Liver (tissue), 3 donors: ENCODE data around the gene IQGAP2.

Experiments used
- JUND ChIP-seq, 2 donors: IDR thresholded peaks; 2 replicates each; pipeline ENCODE4 v1.6.1; 2016; ENCODE audit warnings: antibody characterized with exemption in 2 of 2
- RAD21 ChIP-seq, 2 donors: IDR thresholded peaks; 2 replicates each; pipeline ENCODE4 v1.6.1; 2016; ENCODE audit warnings: antibody characterized with exemption in 2 of 2, mild to moderate bottlenecking in 2 of 2
- TAF1 ChIP-seq: conservative IDR thresholded peaks from 2 replicates; pipeline ENCODE4 v1.6.1; 2016; ENCODE audit warnings: antibody characterized with exemption, mild to moderate bottlenecking
- TF ChIP-seq, protein P1 (sequence below): fragments of 150-350 bp; IDR thresholded peaks from 2 replicates; pipeline ENCODE4 v1.5.1; 2017; ENCODE audit warnings: improper control_type of control experiment, low read depth, low read length; ENCODE audit not compliant: missing input control
- TF ChIP-seq, protein P2 (sequence below): IDR thresholded peaks from 2 replicates; pipeline ENCODE4 v1.6.1; 2016; ENCODE audit warnings: antibody characterized with exemption
- donor health status: healthy.
- donor health status: healthy.

DNA sequence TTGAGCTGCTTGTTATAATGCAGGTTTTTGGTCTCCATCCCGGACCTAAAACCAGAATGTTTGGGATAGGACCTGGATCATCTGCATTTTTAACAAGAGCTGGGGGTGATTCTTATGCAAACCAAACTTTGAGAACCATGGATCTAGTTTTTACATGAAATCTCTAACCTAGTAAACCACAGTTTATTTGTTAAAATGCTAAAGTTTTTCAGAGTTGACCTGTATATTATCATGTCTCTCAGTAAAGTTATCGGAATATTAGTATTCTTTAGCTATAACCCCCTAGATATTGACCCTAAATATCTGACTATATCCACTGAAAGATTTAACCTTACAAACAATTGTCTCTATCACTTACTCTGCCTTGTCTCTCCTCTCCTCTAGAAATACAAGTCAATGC lies 341.5 kb downstream of the IQGAP2 start:
- TF ChIP-seq TAF1 (no peak), RAD21 (IDR thresholded peaks at IDR 0.05) (no peak), JUND (IDR thresholded peaks at IDR 0.05) (no peak)
- TF ChIP-seq, protein P1, sequence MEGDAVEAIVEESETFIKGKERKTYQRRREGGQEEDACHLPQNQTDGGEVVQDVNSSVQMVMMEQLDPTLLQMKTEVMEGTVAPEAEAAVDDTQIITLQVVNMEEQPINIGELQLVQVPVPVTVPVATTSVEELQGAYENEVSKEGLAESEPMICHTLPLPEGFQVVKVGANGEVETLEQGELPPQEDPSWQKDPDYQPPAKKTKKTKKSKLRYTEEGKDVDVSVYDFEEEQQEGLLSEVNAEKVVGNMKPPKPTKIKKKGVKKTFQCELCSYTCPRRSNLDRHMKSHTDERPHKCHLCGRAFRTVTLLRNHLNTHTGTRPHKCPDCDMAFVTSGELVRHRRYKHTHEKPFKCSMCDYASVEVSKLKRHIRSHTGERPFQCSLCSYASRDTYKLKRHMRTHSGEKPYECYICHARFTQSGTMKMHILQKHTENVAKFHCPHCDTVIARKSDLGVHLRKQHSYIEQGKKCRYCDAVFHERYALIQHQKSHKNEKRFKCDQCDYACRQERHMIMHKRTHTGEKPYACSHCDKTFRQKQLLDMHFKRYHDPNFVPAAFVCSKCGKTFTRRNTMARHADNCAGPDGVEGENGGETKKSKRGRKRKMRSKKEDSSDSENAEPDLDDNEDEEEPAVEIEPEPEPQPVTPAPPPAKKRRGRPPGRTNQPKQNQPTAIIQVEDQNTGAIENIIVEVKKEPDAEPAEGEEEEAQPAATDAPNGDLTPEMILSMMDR = no peak
- TF ChIP-seq, protein P2, sequence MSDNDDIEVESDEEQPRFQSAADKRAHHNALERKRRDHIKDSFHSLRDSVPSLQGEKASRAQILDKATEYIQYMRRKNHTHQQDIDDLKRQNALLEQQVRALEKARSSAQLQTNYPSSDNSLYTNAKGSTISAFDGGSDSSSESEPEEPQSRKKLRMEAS = no peak
